Measurements from ENCODE around the gene SNX20. TPM values are rescaled to one million over a fixed set of nuclear protein-coding genes. Genes with fewer than 3 reads are reported as not detected.

The SNX20 gene
- total and polyA plus RNA-seq, 8 donors: 1.3 to 17.6 (median 1.5) TPM

- Histone ChIP-seq H3K9me3 (no peaks in the 10 kb centered on the region), H3K4me1 (peaks cover 0 to 80% of the 10 kb centered on the region in 2 donors), H3K36me3 (peaks cover 0 to 19% of the 10 kb centered on the region in 2 donors), H3K27ac (no peak overlapping the region), H3K27me3 (no peaks in the 10 kb centered on the region), H3K4me3 (no peak overlapping the region)
- intact Hi-C loops (cut with DNase I): no loop called here
- no peak for DNase-seq
- no peak for ATAC-seq
- no peak for TF ChIP-seq CTCF (IDR thresholded peaks at IDR 0.05)
Measured at GRCh38 chr16:50711040-50711439, 29.9 kb upstream of the SNX20 start.

GRCh38 chr16:50709980-50710379 lies 28.9 kb upstream of the SNX20 start:
- DNase-seq: no peak
- no peak for ATAC-seq
- intact Hi-C loops (cut with DNase I): no loop called here
- H3K4me3 ChIP-seq: no peak overlapping the region
- TF ChIP-seq CTCF (IDR thresholded peaks at IDR 0.05): no peak
- peak overlapping the region in 1 of 2 donors; percentile 81 for H3K27ac ChIP-seq
- H3K9me3 ChIP-seq: peaks cover 0 to 1% of the 10 kb centered on the region in 2 donors
- peaks cover 0 to 75% of the 10 kb centered on the region in 2 donors for H3K4me1 ChIP-seq
- no peaks in the 10 kb centered on the region for H3K27me3 ChIP-seq
- peaks cover 0 to 19% of the 10 kb centered on the region in 2 donors for H3K36me3 ChIP-seq

GRCh38 chr16:50709061-50709684 lies 28.1 kb upstream of the SNX20 start:
- H3K27ac ChIP-seq: peak overlapping the region in 1 of 2 donors; percentile 81

GRCh38 chr16:50708373-50709060 lies 27.4 kb upstream of the SNX20 start:
- Histone ChIP-seq H3K27me3 (no peaks in the 10 kb centered on the region), H3K36me3 (peaks cover 0 to 28% of the 10 kb centered on the region in 2 donors), H3K9me3 (peaks cover 0 to 16% of the 10 kb centered on the region in 2 donors), H3K4me3 (no peak overlapping the region), H3K4me1 (peaks cover 0 to 65% of the 10 kb centered on the region in 2 donors), H3K27ac (peak overlapping the region in 1 of 2 donors; percentile 81)
- intact Hi-C loops (cut with DNase I): no loop called here
- TF ChIP-seq CTCF (IDR thresholded peaks at IDR 0.05): no peak
- DNase-seq (no peak), ATAC-seq (peak; percentile 55)

More at GRCh38 chr16:50709061-50709684, 28.1 kb upstream of the SNX20 start:
- H3K4me1 ChIP-seq: peaks cover 0 to 67% of the 10 kb centered on the region in 2 donors
- DNase-seq (peak in 1 of 4 donors; percentile 62), ATAC-seq (peak; percentile 68)
- intact Hi-C loops (cut with DNase I): no loop called here
- peaks cover 0 to 21% of the 10 kb centered on the region in 2 donors for H3K36me3 ChIP-seq
- peaks cover 0 to 9% of the 10 kb centered on the region in 2 donors for H3K9me3 ChIP-seq
- TF ChIP-seq CTCF (IDR thresholded peaks at IDR 0.05): no peak
- H3K27me3 ChIP-seq: no peaks in the 10 kb centered on the region
- peak overlapping the region in 1 of 2 donors; percentile 9 for H3K4me3 ChIP-seq

GRCh38 chr16:50706250-50706649 lies 25.1 kb upstream of the SNX20 start:
- intact Hi-C loops (cut with DNase I): no loop called here
- H3K36me3 ChIP-seq: peaks cover 0 to 25% of the 10 kb centered on the region in 2 donors
- ATAC-seq (no peak), DNase-seq (no peak)
- peaks cover 0 to 19% of the 10 kb centered on the region in 2 donors for H3K9me3 ChIP-seq
- TF ChIP-seq CTCF (IDR thresholded peaks at IDR 0.05): no peak
- H3K4me3 ChIP-seq: no peak overlapping the region
- no peaks in the 10 kb centered on the region for H3K27me3 ChIP-seq
- peaks cover 0 to 51% of the 10 kb centered on the region in 2 donors for H3K4me1 ChIP-seq
- no peak overlapping the region for H3K27ac ChIP-seq

Measured in left lung (tissue), 10 donors.